ENCODE measurements around the gene FAM53B. TPM values are rescaled to one million over a fixed set of nuclear protein-coding genes. Genes with fewer than 3 reads are reported as not detected.

The FAM53B gene
- total RNA-seq, 1 donor from 2014 or later: 27.1 TPM

DNA sequence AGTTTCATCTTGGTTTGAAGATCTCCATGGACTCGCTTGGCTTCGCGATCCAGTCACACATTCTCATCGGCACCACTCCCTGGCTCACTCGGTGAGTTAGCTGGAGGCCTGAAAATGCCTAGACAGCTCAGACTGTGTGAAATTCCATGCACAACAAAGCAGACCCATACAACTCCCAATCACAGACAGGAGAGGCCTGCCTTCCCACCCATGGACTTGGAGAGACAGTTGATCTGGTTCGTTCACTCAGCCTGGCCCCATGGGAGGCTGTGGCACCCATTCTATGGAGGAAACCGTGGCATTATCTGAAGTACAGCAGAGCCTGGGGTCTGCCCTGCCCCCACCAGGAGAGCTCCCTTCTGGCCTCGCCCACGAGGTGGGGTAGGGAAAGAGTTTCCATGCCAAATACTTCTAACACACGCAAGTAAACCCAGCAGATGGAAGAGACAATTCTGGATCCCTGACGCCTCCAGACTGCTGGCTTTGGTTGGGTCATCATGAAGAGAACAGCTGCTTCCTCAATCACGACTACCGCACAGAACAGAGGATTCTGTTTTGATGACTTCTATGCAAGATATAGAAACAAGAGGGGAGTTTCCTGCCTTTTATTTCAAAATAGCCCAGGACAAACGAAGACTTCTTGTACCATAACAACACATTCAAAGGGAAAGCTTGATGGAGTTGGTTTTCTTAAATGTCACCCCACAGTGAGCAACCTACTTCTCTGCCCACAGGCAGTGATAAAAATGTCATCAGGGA is 15.9 kb downstream of the FAM53B start:
- no peak for DNase-seq (ENCODE audit: low spot score)

DNA sequence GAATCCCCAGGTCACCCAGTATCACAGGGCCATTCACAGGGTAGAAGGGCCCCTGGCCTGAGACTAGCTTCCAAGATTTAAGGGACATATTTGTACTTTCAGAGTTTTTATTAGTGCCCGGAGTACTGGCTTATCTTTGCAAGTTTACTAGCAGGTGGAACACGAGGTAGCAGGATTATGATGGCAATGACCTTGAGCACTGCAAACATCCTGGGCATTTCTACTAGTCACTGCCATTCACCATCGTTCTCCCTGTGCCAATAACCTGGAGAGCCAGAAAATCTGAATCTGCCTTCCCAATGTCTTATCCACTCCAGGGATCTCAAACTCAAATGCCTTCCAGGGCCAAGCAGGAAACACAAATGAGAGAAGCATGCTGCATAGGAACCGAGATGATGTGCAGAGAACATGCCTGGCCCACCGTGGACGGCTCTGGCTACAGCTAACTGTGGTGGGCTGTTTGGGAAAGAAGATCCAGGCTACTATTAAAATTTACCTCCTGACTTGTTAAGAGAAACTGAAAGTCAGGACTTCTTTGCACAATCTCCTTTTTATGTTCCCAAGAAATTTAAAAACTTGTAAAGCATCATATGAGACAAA is 16.7 kb downstream of the FAM53B start:
- DNase-seq (ENCODE audit: low spot score): no peak

DNA sequence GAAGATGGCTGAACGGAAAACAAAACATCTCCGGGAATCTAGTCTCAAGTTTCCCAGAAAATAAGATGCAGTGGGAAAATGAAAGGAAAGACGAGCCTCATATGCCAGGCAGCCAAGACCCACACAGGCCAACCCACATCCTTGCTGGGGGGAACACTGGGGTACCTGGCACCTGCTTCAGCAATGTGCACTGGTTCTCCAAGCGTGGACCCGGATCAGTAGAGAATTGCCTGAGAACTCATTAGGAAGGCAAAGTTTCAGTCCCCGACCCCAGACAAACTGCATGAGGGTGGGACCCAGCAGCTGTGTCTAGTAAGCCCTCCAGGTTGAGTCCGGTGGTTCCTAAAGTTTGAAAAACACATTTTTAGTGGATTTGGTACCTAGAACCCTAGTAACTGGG is 18.4 kb downstream of the FAM53B start:
- DNase-seq (ENCODE audit: low spot score): no peak

DNA sequence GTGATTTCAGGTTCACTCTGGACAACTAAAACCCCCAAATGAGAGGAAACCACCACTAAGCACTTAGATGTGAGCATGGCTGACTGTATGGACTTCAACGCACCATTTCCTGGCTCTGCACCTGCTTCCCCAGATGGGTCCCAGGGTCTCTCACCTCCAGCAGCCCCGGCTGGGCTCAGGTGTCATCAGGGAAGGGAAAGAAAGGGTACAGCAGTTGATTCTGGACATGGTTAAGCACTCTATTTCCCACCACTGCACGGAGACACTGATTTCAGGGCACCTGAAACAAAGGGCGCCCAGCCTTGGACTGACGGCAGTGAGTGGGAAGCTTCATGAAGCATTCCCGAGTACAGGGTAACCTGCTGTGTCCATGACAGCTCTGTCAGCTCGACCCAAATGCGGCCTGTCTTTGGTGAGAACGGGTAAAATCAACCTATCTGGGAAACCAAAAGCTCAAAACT is 19.0 kb downstream of the FAM53B start:
- DNase-seq (ENCODE audit: low spot score): no peak

DNA sequence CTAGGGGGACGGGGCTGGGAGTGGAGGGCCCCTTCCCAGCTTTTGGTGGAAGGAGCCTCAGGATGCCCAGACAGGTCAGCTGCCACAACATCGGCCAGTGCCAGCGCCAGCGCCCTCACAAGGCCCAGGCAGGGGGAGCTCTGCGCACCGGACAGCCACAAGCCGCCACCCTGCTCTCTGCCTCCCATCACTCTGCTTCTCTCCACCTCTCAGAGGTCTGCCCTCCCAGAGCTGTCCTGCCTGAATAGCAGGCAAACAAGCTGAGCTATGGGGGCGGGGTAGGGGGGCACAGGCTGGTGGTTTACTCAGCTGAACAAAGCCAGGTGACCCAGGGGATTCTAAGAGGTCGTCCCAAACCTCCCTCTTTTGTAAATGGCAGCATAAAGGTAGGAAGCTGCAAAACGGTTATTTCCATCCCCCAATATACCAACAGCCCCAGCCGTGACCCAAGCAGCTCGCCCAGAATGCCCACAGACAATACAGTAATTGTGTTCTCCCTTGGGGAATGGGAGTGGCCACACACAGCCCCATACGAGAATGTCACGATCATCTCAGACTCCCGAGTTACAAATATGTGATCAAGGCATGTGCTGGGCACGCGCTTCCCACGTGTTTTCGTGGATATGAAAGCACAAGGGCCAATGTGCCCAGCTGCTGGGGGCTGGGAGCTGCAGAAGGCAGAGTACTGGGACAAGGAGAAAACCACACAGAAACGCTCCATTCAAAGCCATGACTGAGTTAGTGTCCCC is 19.7 kb downstream of the FAM53B start:
- DNase-seq (ENCODE audit: low spot score): peak; percentile 62

DNA sequence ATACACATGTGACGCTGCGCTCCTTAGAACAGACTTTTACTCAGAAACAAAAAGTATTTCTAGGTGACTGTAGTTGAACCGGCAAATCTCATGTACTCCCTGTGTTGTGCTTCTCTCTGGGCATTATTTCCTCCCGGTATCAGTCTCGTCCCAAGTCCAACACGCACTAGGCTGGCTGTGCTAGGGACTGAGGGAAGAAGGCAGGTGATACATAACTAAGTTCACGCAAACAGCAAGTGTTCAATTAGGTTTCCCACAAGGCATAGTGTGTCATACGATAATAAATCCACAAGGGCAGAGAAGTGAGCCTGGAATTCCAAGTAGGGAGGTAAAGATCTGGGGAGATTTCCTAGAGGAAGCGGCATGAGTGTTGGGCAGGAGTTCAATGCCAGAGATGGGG is 20.4 kb downstream of the FAM53B start:
- no peak for DNase-seq (ENCODE audit: low spot score)

DNA sequence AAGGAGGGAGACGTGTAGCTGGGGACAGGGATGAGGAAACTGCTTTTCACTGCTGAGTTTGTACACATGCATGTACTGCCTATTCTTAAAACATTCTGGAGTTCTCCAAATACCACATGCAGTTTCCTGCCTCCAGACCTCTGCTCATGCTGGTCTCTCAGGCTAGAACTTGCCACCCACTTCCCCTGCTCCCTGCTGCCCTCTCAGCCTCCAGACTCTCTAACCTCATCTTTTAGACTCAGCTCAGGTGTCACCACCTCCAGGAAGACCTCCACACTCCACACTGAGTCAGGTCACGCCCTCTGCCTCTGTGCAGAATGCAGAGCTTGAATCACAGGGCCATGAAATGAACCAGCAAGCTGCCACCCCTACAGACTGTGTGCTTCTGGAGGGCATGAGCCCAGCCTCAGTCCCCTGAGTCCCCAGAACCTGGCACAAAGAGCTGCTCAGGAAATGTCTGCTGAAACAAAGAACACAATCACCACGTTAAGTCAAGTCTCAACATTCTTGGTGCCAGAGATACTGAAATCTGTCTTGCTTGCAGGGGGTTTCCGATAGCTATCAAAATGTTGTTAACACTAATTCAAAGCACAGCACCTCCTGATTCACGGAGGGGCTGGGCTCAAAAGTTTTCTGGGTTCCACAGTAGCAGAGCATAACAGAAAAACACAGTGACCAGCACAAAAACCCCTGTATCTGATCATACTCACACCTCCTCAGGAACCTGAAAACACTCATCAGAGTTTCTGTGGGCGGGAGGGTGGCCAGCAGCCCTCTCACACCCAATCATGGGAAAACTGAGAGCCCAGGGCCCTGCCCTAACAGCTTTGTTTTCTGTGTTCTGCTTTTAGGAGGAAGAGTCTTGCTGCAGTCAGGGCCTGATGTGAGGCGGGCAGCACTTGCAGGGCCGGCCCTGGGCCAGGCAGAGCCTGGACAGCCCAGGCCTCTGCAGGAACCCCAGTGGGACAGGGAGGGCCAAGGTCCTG is 21.1 kb downstream of the FAM53B start:
- no peak for DNase-seq (ENCODE audit: low spot score)

DNA sequence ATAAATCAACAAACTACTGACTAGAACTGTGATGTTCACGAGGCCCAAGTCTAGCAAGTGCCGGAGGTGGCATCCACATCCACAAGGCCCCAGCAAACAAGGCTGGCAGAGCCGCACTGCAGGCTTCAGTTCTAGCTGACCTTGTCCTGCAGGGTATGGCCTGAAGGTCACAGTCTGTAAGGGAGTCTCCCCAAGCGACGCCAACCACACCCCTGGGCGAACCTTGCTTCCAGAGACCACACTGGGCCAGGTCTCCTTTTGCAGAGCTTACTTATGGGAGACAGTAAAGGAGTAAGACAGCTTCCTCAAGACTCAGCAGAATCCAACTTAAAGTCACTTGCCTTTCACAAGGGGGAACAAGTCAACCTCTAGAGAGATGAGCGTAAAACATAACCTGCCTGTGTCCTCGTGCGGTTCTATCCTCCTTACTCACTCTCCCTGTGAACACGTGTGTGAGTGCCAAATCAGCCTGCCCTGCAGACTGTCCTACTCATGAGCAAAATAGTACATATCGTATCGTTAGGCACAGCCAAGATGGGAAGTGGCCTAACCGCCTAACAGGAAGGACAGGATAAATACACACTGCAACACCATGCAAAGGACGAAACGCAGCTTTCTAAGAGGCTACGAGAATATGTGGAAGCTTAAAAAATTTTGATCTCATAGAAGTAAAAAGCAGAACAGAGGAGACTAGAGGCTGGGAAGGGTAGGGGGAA is 22.7 kb downstream of the FAM53B start:
- DNase-seq (ENCODE audit: low spot score): no peak

DNA sequence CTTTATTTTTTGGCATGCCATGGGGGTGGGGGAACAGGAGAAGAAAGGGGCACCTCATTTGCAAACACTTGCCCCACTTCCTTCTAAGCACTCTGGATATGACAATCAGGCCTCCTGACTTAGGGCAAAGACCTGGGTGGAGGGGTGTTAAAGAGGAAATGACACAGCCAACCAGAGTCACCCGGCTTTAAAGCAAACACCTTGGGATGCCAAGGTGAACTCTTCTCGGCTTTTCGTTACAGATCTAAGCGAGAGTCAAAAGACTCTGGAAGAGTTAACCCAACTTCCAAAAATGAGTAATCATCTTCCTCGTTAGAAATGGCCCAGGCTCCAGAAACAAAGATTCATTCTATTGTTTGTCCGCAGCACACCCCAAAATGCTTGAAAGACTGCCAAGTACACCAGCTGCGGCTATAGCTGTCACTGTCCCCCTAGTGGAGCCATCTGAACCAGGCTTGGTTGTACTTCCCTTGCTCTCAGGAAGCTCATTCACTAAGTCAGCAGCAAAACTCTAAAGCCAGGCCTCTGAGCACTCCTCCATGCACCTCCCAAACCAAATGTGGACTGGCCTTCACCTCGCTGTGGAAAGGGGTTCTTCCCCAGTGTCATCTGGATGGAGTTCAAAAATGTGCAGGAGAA is 24.8 kb downstream of the FAM53B start:
- DNase-seq (ENCODE audit: low spot score): peak; percentile 83

DNA sequence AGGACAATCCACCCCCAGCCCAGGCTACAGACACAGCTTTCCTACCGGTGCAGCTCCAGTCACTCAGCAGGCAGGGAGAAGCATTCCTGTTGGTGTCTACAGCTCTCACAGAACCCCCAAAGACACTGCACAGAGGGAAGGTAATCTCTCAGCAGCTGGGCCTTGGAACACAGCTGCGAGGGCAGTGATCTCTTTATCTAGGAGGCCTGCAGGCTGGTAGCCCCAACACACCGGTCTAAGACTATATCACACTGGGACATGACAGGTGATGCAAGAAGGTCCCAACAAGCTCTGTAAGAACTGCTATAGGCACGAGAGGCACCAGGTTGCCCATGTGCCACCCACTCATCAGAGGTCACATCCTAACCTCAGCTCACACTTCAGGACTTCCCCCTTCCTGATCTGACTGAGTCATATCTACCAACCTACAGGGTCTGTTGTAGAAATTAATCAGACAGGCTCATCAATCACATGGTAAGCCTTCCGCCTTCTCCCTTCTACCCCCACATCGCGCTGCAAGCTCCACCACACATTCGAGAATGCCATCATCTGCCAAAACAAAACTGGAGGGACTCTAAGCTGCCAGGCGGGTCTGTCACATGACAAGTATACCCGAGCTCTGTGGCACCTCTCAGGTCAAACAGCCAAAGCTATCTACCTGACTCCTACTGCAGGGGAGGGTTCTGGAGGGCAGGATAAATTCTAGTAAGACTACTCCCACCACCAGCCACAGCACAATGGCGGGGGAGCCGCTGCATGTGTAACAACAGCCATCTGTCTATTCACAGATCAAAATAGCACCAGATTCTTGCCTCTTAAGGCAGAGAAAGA is 26.1 kb downstream of the FAM53B start:
- DNase-seq (ENCODE audit: low spot score): no peak

DNA sequence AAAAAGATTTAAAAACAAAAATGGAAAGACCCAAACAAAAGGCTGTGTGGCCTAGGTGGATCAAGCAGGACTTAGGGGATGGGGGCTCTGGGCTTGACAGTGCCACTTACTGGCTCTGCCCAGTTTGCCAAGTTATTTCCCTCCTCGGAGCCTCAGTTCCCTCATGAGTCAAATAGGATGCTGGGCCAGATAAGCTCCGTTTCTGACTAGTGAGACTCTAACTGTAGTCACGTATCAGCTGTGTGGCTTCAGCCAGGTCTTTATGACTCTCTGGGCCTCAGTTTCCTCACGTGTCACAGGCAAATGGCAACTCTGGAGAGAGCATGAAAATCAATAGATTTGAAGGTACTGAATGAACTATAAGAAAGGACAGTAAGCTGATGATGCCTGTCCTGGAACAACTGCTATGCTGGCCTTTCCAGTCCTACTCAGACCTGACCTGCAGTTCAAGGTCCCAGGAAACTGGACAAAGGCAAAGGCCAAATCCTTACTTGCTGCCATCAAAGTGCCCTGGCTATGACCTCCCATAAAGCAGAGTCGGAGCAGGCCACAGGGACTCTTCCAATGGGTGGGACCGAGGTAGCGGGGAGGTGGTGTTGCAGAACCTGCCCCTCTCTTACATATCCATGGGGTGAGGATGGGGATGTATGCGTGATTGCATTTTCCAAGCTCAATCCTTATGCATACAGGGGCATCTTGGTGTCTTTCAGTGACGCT is 27.0 kb downstream of the FAM53B start:
- DNase-seq (ENCODE audit: low spot score): no peak

DNA sequence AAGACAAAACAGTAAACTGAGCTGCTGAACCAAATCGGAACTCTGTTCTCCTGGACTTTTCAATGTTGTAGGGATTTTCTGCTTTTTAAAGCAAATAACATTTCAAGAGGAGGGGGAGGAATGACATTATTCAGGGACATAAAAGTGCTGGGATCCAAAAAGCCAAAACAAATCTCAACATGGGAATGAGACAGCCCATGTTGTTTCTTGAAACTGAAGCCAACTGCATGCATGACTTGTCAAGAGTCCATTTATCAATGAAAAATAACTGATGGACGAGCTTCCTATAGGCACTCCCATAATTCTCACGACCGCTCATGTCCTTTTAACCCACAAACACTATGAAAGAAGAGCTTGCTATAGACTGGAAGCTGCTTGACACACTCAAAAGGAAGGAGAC is 27.8 kb downstream of the FAM53B start:
- no peak for DNase-seq (ENCODE audit: low spot score)

DNA sequence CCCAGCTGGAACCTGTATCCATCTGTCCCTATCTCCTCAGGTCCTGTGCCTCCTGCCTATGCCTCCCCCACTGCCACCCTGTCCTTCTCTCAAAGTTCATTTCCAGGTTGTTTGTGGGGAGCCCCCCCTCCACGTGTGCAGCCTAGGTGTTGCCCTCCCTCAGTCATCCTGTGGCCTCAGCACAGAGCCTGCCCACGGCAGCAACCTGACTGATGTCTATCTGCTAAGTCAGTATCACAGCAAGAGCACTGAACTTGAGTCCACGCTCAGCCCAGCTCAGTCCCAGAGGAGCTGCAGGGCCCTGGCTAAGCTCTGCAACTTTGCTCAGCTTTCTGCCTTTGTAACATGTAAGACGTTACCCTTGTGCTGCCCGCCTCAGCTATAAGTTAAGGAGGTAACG is 28.7 kb downstream of the FAM53B start:
- DNase-seq (ENCODE audit: low spot score): no peak

DNA sequence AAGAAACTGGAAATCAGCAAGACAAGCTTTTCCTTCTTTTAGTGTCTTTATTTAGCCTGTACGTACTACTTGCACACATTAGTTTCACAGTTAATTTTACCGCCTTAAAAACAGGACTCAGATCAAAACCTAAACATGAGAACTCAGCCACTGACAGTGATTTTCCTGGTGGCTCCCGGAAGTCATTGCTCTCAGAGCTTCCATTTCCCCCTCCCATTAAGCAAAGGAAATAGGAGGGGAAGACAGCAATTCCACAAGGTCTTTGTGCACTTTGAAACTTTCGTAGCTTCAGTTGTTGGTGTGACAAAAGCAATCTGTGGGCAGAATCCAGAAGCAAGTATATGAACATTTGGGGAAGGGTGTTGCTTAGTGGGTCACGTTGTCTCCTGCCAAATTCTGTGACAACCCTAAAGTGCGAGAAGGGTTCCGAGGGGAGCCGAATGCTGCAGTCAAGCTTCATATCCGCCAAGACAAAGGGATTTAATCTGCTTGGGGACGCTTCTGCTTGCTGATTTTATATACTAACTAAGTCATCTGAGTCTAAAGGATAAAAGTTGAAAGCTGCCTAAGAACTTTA is 30.4 kb downstream of the FAM53B start:
- no peak for DNase-seq (ENCODE audit: low spot score)

DNA sequence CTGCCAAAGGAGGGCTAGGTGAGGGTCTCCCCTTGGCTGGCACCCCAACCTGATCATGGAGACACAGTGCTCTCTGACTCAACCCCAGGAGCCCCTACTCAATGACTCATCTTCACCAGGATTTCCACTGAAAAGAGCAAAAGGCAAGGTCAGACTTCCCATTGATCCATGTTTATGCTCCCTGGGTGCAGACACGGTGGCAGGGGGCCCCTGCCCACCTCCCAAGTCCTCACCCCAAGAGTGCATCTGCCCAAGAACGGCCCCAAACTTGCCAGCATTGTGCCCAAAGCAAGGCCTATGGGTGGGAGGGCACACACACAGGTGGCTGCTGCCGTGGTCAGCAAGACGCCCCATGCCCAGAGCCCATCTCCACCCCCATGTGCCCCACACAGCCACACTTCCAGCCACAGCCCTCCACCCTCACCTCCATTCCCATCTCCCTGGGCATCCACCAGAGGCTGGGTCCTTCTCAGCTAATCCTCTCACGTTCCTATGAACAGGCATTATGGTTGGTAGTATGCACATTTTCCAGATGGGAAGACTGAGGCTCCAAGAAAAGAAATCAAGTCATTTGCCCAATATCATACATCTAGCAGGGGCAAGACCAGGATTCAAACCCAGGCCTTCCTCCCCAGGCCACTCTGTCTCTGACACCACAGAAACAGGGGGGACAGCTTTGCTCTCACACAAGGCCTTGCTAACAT is 31.3 kb downstream of the FAM53B start:
- no peak for DNase-seq (ENCODE audit: low spot score)

DNA sequence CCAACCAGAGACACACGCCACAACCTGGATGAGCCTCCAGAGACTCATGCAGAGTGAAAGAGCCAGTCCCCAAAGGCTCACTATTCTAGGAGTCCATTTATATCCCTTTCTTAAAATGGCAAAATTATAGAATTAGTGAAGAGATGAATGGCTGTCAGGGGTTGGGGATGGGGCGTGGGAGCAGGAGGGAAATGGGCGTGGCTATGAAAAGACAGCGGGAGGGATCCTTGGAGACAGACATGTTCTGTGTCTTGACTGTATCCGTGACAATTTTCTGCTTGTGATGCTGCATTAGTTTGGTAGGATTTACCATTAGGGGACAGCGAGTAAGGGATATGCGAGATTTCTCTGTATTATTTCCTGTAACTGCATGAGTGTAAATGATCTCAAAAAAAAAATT is 33.0 kb downstream of the FAM53B start:
- DNase-seq (ENCODE audit: low spot score): no peak

DNA sequence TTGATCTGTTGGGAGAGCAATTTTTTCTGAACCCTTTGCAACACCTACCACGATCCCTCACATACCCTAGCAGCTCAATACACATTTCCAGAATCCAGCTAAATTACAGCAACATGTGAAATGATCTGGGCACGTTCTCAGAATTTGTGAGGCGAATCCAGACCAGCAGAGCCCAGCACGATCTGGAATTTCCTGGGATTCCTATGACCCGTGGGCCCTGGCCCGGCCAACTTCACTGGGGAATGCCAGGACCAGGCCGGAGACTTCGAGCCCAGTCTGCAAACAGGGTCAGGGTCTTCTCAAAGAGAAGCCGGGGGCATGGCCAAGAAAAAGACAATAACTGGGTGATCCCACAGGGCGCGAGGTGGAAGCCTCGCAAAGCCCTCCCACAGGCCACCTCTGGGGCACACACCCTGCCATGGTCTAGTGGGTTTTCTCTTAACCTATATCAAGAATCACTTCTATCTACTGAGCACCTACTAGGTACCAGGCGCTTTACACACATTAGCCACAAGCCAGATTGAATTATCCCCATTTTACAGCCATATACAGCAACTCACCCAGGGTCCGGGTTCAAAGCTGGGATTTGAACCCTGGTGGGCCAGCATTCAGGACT is 33.8 kb downstream of the FAM53B start:
- DNase-seq (ENCODE audit: low spot score): no peak
